ENCODE measurements around the gene ADAM23.

Gene ADAM23

GRCh38 chr2:206445948-206446347, 2.6 kb downstream of the ADAM23 start:
- DNase-seq = no peak

- no peak for DNase-seq
Observed at GRCh38 chr2:206452242-206452641, 8.9 kb downstream of the ADAM23 start.

- DNase-seq = no peak
Observed at GRCh38 chr2:206452750-206453149, 9.4 kb downstream of the ADAM23 start.

GRCh38 chr2:206456078-206456754, 12.9 kb downstream of the ADAM23 start:
- DNase-seq = no peak

GRCh38 chr2:206457188-206457634, 13.9 kb downstream of the ADAM23 start:
- DNase-seq = no peak

GRCh38 chr2:206462240-206462854, 19.0 kb downstream of the ADAM23 start:
- DNase-seq = no peak

- DNase-seq = no peak
Observed at GRCh38 chr2:206463685-206464084, 20.4 kb downstream of the ADAM23 start.

GRCh38 chr2:206464597-206464996, 21.3 kb downstream of the ADAM23 start:
- no peak for DNase-seq

GRCh38 chr2:206471524-206472062, 28.3 kb downstream of the ADAM23 start:
- DNase-seq = no peak

- DNase-seq = no peak
Observed at GRCh38 chr2:206472094-206472493, 28.8 kb downstream of the ADAM23 start.

GRCh38 chr2:206474099-206474498, 30.8 kb downstream of the ADAM23 start:
- DNase-seq = no peak

- DNase-seq = no peak
Observed at GRCh38 chr2:206477296-206477695, 34.0 kb downstream of the ADAM23 start.

- no peak for DNase-seq
Observed at GRCh38 chr2:206478340-206478739, 35.0 kb downstream of the ADAM23 start.

- DNase-seq = no peak
Observed at GRCh38 chr2:206480161-206480560, 36.8 kb downstream of the ADAM23 start.

GRCh38 chr2:206480620-206481019, 37.3 kb downstream of the ADAM23 start:
- DNase-seq = no peak

GRCh38 chr2:206481056-206481455, 37.7 kb downstream of the ADAM23 start:
- DNase-seq = no peak

- DNase-seq = no peak
Observed at GRCh38 chr2:206482123-206482522, 38.8 kb downstream of the ADAM23 start.

- DNase-seq = no peak
Observed at GRCh38 chr2:206482633-206483032, 39.3 kb downstream of the ADAM23 start.

- DNase-seq = no peak
Observed at GRCh38 chr2:206488053-206488452, 44.7 kb downstream of the ADAM23 start.

GRCh38 chr2:206488623-206489022, 45.3 kb downstream of the ADAM23 start:
- no peak for DNase-seq

- DNase-seq = no peak
Observed at GRCh38 chr2:206494061-206494460, 50.7 kb downstream of the ADAM23 start.

- DNase-seq = no peak
Observed at GRCh38 chr2:206502729-206503128, 59.4 kb downstream of the ADAM23 start.

GRCh38 chr2:206511283-206511682, 68.0 kb downstream of the ADAM23 start:
- DNase-seq = no peak

GRCh38 chr2:206512999-206513398, 69.7 kb downstream of the ADAM23 start:
- DNase-seq = no peak

- DNase-seq = no peak
Observed at GRCh38 chr2:206515580-206515979, 72.2 kb downstream of the ADAM23 start.

All from CD4-positive, alpha-beta T cell treated with Interleukin-17A for 1 hour (primary cell).